Endothelial cell of umbilical vein (primary cell): ENCODE results near the gene MAST1. TPM values are rescaled to one million over a fixed set of nuclear protein-coding genes. Genes with fewer than 3 reads are reported as not detected.

ENCODE experiments used
- BruUV-seq: library from RNA; stranded (reverse); fragments of 400-500 nt; replicated peaks from 2 replicates; lab custom pipeline; 2021; lab: Mats Ljungman, UMichigan
- CTCF ChIA-PET: fragments of 300-600, 350-600 bp; sonication (Branson Sonifier 250); formaldehyde crosslinking; loops from one replicate; lab custom pipeline; 2021; ENCODE audit warnings: antibody characterized with exemption, inconsistent platforms; lab: Charles Lee
- POLR2A ChIA-PET: fragments of 300-600, 350-600 bp; sonication (Branson Sonifier 250); formaldehyde crosslinking; loops from one replicate; lab custom pipeline; 2021; ENCODE audit warnings: antibody characterized with exemption, inconsistent platforms; lab: Charles Lee
- DNase-seq: peaks from one replicate; pipeline ENCODE4 v3.0.0-alpha.2; 2011; ENCODE audit warnings: low read depth, low spot score
- FAIRE-seq: peaks from 2 replicates; lab custom pipeline; 2011; peaks lifted over from hg19 to GRCh38; lab: Jason Lieb, UNC
- H2AFZ ChIP-seq: 2 replicates; pipeline ENCODE4 v1.6.0; 2012; ENCODE audit warnings: low read depth, low read length, control low read depth, inconsistent platforms
- H3K27ac ChIP-seq: 2 replicates; pipeline ENCODE4 v1.5.1; 2011; ENCODE audit warnings: low read depth, mild to moderate bottlenecking, control low read depth, low read length, moderate library complexity; ENCODE audit not compliant: insufficient read depth
- H3K27me3 ChIP-seq, 2 experiments: 2 replicates each; pipeline versions ENCODE4 v1.6.0 to v1.6.1; 2011; ENCODE audit warnings: low read length in 2 of 2, mixed read lengths in 1 of 2; ENCODE audit not compliant: control insufficient read depth in 2 of 2, insufficient read depth in 2 of 2
- H3K36me3 ChIP-seq, 2 experiments: 2 replicates in 1 of 2; 3 replicates in 1 of 2; pipeline ENCODE4 v1.5.1; 2011; ENCODE audit warnings: low read length in 2 of 2, mild to moderate bottlenecking in 1 of 2, moderate library complexity in 1 of 2; ENCODE audit not compliant: control insufficient read depth in 2 of 2, insufficient read depth in 2 of 2; ENCODE audit errors: extremely low read depth in 1 of 2
- H3K4me1 ChIP-seq: 3 replicates; pipeline ENCODE4 v1.5.1; 2011; ENCODE audit warnings: mild to moderate bottlenecking, low read length; ENCODE audit not compliant: control insufficient read depth, insufficient read depth; ENCODE audit errors: extremely low read depth
- H3K4me2 ChIP-seq: 2 replicates; pipeline ENCODE4 v1.6.1; 2011; ENCODE audit warnings: low read length, control low read depth, mixed read lengths; ENCODE audit not compliant: insufficient read depth
- H3K4me3 ChIP-seq, 3 experiments: fragments of 200-600 bp in 1 of 3; sonication (generic), shearing (Covaris generic) in 1 of 3; replicated peaks in 1 of 3; 2 replicates each; pipeline ENCODE4 v1.5.1; 2011 to 2016; ENCODE audit warnings: control low read depth in 3 of 3, low read length in 3 of 3, mild to moderate bottlenecking in 2 of 3, inconsistent platforms in 1 of 3, low read depth in 1 of 3, moderate library complexity in 1 of 3; ENCODE audit not compliant: insufficient read depth in 1 of 3
- H3K79me2 ChIP-seq: 2 replicates; pipeline ENCODE4 v1.6.0; 2012; ENCODE audit warnings: low read length, inconsistent platforms; ENCODE audit not compliant: control insufficient read depth, insufficient read depth
- H3K9ac ChIP-seq: replicated peaks from 2 replicates; pipeline ENCODE3; 2011; ENCODE audit warnings: low read length, control low read depth; ENCODE audit not compliant: insufficient read depth; ENCODE audit errors: extremely low read depth
- H3K9me1 ChIP-seq: replicated peaks from 3 replicates; pipeline ENCODE4 v1.6.0; 2011; ENCODE audit warnings: mild to moderate bottlenecking, low read length; ENCODE audit not compliant: control insufficient read depth, insufficient read depth; ENCODE audit errors: extremely low read depth
- H3K9me3 ChIP-seq: replicated peaks from 2 replicates; pipeline ENCODE4 v1.5.1; 2012; ENCODE audit warnings: low read length, inconsistent platforms; ENCODE audit not compliant: control insufficient read depth, insufficient read depth
- H4K20me1 ChIP-seq: replicated peaks from 2 replicates; pipeline ENCODE3; 2011; ENCODE audit warnings: mild to moderate bottlenecking, low read length; ENCODE audit not compliant: control insufficient read depth, insufficient read depth; ENCODE audit errors: extremely low read depth
- CTCF ChIP-seq, 2 donors: IDR thresholded peaks; 1 replicate in 1 of 2; 2 replicates in 1 of 2; pipeline ENCODE4 v1.5.1; 2011; ENCODE audit warnings: low read length in 2 of 2, mild to moderate bottlenecking in 2 of 2, moderate library complexity in 2 of 2, control low read depth in 1 of 2, inconsistent platforms in 1 of 2, low read depth in 1 of 2; ENCODE audit not compliant: insufficient read depth in 1 of 2; ENCODE audit errors: extremely low read depth in 1 of 2
- EZH2 ChIP-seq: IDR thresholded peaks from 2 replicates; pipeline ENCODE4 v1.6.1; 2012; ENCODE audit warnings: borderline replicate concordance, low read depth, mild to moderate bottlenecking, moderate library complexity, low read length, inconsistent platforms; ENCODE audit not compliant: severe bottlenecking
- FOS ChIP-seq: IDR thresholded peaks from 2 replicates; pipeline ENCODE4 v1.6.1; 2011; ENCODE audit warnings: mild to moderate bottlenecking, low read length, moderate library complexity, borderline replicate concordance; ENCODE audit not compliant: insufficient read depth
- GATA2 ChIP-seq: IDR thresholded peaks from 2 replicates; pipeline ENCODE4 v1.7.0; 2011; ENCODE audit warnings: low read depth, mild to moderate bottlenecking, moderate library complexity, mixed read lengths, low read length; ENCODE audit not compliant: insufficient read length, insufficient read depth
- JUN ChIP-seq: IDR thresholded peaks from 2 replicates; pipeline ENCODE4 v1.6.1; 2011; ENCODE audit warnings: borderline replicate concordance, low read depth; ENCODE audit not compliant: insufficient read length, insufficient read depth
- MAX ChIP-seq: IDR thresholded peaks from 2 replicates; pipeline ENCODE4 v1.6.1; 2011; ENCODE audit not compliant: insufficient read depth, insufficient read length
- MYC ChIP-seq: IDR thresholded peaks from one replicate; pipeline ENCODE4 v1.6.1; 2011; ENCODE audit warnings: mild to moderate bottlenecking, low read depth, low read length
- POLR2A ChIP-seq: IDR thresholded peaks from 2 replicates; pipeline ENCODE4 v1.6.1; 2012; ENCODE audit warnings: low read depth, mild to moderate bottlenecking, control low read depth, low read length
- POLR2AphosphoS5 ChIP-seq: IDR thresholded peaks from 2 replicates; pipeline ENCODE4 v1.6.1; 2012; ENCODE audit warnings: low read depth, mild to moderate bottlenecking, control low read depth, low read length, moderate library complexity; ENCODE audit not compliant: insufficient read depth
- dilution Hi-C: fragments of 300-500 bp; cut with MboI; formaldehyde crosslinking; loops from one replicate; pipeline ENCODE4 v1.15.0; 2019; ENCODE audit warnings: low sequenced_read_pairs; ENCODE audit not compliant: extremely low pct_ligation_motif_present
- intact Hi-C: fragments of 100-400 bp; cut with micrococcal nuclease; formaldehyde crosslinking; loops from one replicate; pipeline ENCODE4 v1.10.0; 2022
- polyA plus RNA-seq, 4 experiments: library from polyadenylated mRNA; depleted of rRNA in 3 of 4; stranded (reverse) in 3 of 4; unstranded in 1 of 4; fragments of >200 nt; gene quantifications; 2 replicates each; pipeline versions ENCODE4 v1.2.1 to v1.2.3, GENCODE V29; 2011 to 2012; ENCODE audit warnings: missing spikeins in 1 of 4
- total RNA-seq: library from RNA; stranded (reverse); gene quantifications from 2 replicates; pipeline ENCODE4 v1.2.3, GENCODE V29; 2021

The MAST1 gene
- total and polyA plus RNA-seq, 2 donors (not counting 3 experiments of a cell fraction or from before 2014, with no cell fraction given): 0.13 to 0.46 TPM

- Histone ChIP-seq H3K4me2 (no peak overlapping the region), H2AFZ (peak overlapping the region; percentile 87), H4K20me1 (no peaks in the 10 kb centered on the region), H3K27ac (no peak overlapping the region), H3K79me2 (no peaks in the 10 kb centered on the region), H3K27me3 (no peaks in the 10 kb centered on the region), H3K9me3 (no peaks in the 10 kb centered on the region), H3K4me1 (no peaks in the 10 kb centered on the region), H3K9me1 (no peaks in the 10 kb centered on the region), H3K9ac (no peak overlapping the region), H3K36me3 (no peaks in the 10 kb centered on the region), H3K4me3 (no peak overlapping the region)
- intact Hi-C loops (no loop called here), dilution Hi-C loops (no loop called here)
- peak; percentile 28 for FAIRE-seq
- peak; percentile 43 for DNase-seq
- no TSS peak for BruUV-seq
- ChIA-PET CTCF (interaction anchor here (0.5 to 2.5 kb wide), 7 partner anchors 9 to 64 kb away, joined by 3 to 11 read pairs (median 6); partner anchors contain the start of gene RTBDN), POLR2A (no interaction called here)
- TF ChIP-seq CTCF (IDR thresholded peaks at IDR 0.05; ENCODE audit: extremely low read depth in 1 of 2, insufficient read depth in 1 of 2, low read depth in 1 of 2, low read length in 2 of 2) (peak; percentile 39 to 66), EZH2 (no peak), GATA2 (no peak)
Observed at GRCh38 chr19:12825254-12826131, 12.8 kb upstream of the MAST1 start.

- CTCF ChIA-PET: interaction anchor here (1.1 to 3.5 kb wide), 2 partner anchors 19 to 62 kb away, joined by 4 to 19 read pairs; no protein-coding TSS in a partner anchor
- no peak overlapping the region for H2AFZ ChIP-seq
- intact Hi-C loops (no loop called here), dilution Hi-C loops (no loop called here)
- FAIRE-seq (no peak), DNase-seq (no peak)
- no peak overlapping the region for H3K4me3 ChIP-seq
- no peak overlapping the region for H3K4me2 ChIP-seq
- H3K79me2 ChIP-seq: no peaks in the 10 kb centered on the region
- H3K36me3 ChIP-seq: no peaks in the 10 kb centered on the region
- H3K27ac ChIP-seq: no peak overlapping the region
- POLR2A ChIA-PET: no interaction called here
- no peak overlapping the region for H3K9ac ChIP-seq
- BruUV-seq: no TSS peak
- H3K27me3 ChIP-seq: peaks cover 4 to 8% of the 10 kb centered on the region in 2 experiments
- H3K9me3 ChIP-seq: no peaks in the 10 kb centered on the region
- no peaks in the 10 kb centered on the region for H3K4me1 ChIP-seq
- no peak for TF ChIP-seq POLR2AphosphoS5
- no peak for TF ChIP-seq CTCF (IDR thresholded peaks at IDR 0.05; ENCODE audit: extremely low read depth in 1 of 2, insufficient read depth in 1 of 2, low read depth in 1 of 2, low read length in 2 of 2)
- TF ChIP-seq MYC: no peak
- no peak for TF ChIP-seq POLR2A
- TF ChIP-seq FOS: no peak
- TF ChIP-seq EZH2: no peak
- TF ChIP-seq MAX: no peak
- no peak for TF ChIP-seq GATA2
- no peak for TF ChIP-seq JUN
- no peaks in the 10 kb centered on the region for H4K20me1 ChIP-seq
- no peaks in the 10 kb centered on the region for H3K9me1 ChIP-seq
Observed at GRCh38 chr19:12828494-12828893, 9.8 kb upstream of the MAST1 start.
